Renal pelvis (tissue), 4 donors: ENCODE data around the gene RASSF5. TPM values are rescaled to one million over a fixed set of nuclear protein-coding genes. Genes with fewer than 3 reads are reported as not detected.

Experiments used
- DNase-seq: peaks from one replicate; pipeline ENCODE4 v3.0.0-alpha.2; 2013
- polyA plus RNA-seq, 3 donors: library from polyadenylated mRNA; unstranded; fragments of 120-200 nt; gene quantifications; one replicate each; pipeline ENCODE4 v1.2.1, GENCODE V29; 2013; ENCODE audit not compliant: insufficient read length in 3 of 3

The RASSF5 gene
- polyA plus RNA-seq, 3 donors: 4.4 to 5.0 (median 4.6) TPM

DNA sequence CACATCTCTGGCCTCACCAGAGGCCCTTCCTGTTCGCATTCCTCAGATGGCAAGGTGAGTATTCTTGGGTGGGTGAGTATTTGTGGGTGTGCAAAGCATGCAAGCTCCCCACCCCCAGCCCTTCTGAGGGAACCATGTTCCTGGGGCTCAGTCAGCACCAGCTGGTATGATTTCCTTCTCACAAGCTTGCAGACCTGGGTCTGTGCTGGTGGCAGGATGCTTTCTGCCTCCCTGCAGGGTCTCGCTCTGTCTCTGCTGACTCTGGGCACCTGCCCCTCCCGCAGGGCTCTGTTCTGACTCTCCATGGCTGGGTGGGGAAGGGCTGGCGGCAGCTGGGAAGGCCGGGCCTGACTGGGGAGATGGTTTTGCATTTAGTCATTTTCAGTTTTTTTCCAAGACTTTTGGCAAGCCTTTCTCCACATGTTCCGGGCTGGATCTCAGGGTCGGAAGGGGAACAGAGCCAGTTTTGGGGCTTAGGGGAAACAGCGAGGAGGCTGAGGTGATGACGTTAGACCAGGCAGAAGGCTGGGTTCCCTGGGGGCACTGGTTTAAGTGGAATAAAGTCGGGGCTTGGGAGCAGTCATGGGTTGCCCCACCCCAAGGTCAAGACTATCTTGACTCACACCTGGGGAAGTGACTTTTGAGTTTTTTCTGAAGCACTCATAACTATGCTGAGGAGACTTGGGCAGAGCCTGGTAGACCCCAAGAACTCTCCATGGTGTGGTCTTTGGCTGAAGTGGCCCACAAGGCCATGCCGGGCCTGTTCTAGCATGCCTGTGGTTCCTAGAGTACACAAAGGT is 6.2 kb downstream of the RASSF5 start:
- DNase-seq: no peak

DNA sequence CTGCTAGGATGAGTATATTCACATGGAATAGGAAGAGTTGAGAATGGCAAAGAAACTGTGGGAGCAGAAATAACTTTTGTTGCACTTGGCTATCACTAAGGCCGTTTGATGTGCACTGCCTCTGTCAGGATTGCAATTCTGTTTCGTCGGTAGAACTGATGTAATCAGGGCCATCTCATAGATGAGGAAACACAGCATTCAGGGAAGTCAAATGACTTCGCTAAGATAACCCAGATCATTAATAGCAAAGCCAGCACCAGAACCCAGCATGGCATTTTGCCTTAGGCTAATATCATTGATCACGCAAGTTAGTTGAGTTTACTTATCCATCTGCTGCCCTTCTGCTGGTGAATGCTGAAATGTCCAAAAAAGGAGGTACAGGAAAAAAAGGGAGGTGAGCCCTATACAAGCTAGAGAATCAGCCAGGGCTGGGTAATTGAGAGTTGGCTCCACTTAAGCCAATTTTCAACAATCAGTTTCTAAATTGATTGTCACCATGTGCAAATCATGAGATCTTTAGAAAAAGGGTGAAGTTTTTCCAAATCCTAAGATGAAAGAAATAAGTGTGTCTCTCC is 7.6 kb downstream of the RASSF5 start:
- no peak for DNase-seq

DNA sequence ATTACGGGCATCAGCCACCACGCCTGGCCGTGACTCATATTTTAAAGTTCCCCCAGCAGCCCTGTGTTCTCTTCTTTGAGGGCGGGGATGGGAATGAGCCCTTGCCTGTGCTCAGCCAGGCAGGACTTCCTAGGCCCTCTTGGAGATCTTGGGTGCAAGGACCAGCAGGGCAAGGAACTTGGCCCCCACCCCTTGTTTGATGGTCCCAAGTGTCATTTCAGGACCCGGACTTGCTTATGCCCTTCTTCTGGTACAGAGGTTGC is 9.3 kb downstream of the RASSF5 start:
- no peak for DNase-seq

DNA sequence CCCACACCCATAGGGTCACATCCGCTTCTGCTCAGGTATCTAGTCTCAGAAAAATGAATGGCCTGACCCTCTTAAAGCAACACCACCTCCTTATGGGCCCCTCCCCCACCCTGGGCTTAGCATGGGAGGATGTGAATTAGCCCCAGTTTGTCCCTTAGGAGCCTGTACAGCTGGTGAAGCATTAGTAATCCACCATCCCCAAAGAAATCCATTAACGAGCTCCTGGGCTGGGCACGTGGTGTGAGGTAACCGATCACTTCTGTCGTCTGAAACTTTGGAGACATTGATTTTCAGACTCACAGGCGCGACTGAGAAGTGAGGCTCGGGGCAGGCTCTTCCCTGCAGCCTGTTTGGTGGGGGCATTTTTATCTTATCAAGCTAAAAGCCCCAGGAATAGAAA is 10.5 kb downstream of the RASSF5 start:
- DNase-seq: no peak

- DNase-seq: no peak
Observed at GRCh38 chr1:206518206-206518605, 10.9 kb downstream of the RASSF5 start.

DNA sequence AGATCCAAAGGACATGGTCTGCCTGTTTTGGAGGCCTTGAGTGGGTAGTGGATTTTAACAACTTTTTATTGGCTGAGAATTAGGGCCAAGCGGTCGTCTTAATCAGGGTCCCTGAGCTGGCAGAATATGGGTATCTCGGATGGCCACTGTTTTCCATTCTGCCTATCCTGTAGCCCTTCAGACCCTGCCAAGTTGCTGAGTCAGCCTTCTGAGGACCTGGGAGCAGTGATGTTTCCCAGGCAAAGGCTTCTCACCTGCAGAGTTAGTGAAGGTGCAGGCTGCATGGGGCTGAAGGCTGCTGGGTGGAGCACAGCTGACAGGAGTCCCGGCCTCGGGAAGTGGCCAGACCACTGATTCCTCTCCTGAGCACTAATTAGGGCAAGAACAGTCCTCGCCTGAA is 11.4 kb downstream of the RASSF5 start:
- DNase-seq: no peak

DNA sequence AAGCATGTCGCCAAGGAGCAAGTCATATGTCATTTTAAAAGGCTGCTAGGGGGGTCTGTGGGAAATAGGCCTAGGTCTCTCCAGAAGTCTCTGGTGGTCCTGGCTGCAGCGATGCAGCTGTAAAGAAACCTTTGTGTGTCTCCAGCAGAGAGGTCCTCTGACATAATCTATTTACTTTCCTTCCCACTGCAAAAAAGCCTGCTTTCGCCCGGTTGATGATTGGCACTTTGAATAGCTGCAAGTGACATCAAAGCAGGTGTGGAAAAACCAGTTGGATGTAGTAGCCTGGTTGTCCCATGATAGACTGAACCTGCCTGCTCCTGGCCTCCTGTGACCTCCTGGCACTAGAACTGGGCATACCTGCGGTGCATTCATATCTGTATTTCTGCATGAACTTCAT is 13.8 kb downstream of the RASSF5 start:
- no peak for DNase-seq

DNA sequence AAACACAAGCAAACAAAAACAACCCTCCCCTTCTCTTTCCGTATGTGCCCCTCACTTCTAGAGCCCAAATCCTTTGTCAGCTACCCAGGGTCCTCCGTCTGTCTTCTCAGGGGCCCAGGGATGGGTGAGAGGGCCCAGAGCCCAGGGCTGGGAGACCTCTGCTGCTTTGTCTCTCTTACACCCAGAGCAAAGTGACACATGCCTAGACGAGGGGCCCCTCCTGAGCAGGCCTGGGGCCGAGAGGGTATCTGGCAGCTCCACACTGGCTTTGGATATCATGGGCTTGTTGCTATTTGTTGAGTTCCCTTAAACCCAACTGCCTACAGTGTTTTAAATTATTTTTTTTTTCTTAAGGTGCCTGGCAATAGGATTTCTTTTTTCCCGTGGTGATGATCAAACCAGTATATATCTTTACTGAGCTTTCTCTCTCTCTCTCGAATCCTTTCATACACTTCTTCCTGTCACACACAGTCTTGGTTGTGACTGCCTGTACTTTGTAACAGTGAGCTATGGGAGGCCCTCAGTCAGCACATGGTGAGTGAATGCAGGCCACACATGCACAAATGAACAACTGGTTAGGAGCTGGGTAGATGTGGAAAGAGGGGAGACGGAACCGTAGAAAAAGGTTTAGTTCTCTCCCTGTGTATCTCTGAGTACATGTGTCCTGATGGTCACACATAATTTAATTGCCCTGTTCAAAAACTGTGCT is 14.5 kb downstream of the RASSF5 start:
- no peak for DNase-seq

- no peak for DNase-seq
Observed at GRCh38 chr1:206524739-206525364, 17.5 kb downstream of the RASSF5 start.

GRCh38 chr1:206526064-206526911 is 19.0 kb downstream of the RASSF5 start:
- DNase-seq: no peak

- DNase-seq: no peak
Observed at GRCh38 chr1:206529425-206529824, 22.1 kb downstream of the RASSF5 start.

GRCh38 chr1:206532368-206532767 is 25.0 kb downstream of the RASSF5 start:
- DNase-seq: no peak

GRCh38 chr1:206534552-206534951 is 27.2 kb downstream of the RASSF5 start:
- no peak for DNase-seq

GRCh38 chr1:206535853-206536188 is 28.5 kb downstream of the RASSF5 start:
- no peak for DNase-seq

DNA sequence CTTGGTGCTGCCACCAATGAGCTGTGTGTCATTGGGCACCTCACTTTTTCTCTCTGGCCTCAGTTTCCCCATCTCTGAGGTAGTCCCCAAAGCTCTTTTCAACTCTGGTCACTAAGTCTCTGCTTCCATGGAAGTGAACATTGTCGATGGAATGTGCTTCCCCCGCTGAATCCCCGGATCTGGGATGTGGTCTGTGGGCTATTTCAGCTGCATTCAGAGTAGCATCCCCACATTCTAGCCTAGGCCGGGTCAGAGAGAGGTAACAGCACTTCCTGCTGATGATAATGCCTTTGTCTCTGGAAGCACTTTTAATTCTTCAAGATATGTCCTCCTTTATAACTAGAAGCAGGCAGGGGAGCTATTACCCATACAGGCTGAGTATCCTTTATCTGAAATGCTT is 29.8 kb downstream of the RASSF5 start:
- DNase-seq: no peak

- no peak for DNase-seq
Observed at GRCh38 chr1:206538086-206538770, 30.9 kb downstream of the RASSF5 start.

- no peak for DNase-seq
Observed at GRCh38 chr1:206538901-206539640, 31.7 kb downstream of the RASSF5 start.

DNA sequence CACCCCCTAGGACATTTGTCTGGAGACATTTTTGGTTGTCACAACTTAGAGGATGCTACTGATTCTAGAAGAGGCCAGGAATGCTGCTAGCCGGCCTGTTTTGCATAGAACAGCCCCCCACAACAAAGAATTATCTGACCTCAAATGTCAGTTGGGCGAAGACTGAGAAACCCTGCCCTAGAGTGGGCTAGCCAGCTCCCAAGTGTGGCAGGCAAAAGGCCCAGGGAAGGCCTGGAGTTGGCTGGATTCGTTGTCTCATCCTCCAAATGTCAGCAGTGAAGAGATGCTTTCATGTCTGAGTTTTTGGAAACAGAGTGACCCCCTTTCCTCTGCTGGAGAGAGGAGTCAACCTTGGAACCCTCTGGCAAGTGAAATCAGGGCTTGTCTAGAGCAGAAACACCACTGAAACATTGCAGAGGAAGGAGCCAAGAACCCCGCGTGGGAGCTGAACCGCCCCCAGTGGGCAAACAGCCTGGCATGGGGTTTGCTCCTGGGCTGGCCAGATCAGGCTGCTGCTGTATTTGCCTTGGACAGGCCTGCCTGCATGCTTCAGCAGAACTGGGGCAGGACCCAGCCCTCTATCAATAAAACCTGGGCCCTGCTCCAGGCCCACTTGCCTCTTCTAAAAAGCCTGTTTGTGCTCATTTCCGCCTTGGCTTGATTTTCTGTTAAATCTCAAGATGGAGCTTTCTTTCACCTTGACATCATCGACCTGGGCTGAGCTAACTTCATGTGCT is 32.9 kb downstream of the RASSF5 start:
- no peak for DNase-seq

GRCh38 chr1:206541236-206541833 is 34.0 kb downstream of the RASSF5 start:
- DNase-seq: no peak
